ENCODE data around the gene DGAT2L6.

GRCh38 chrX:70196961-70197720 lies 19.9 kb downstream of the DGAT2L6 start:
- peak; percentile 82 for TF ChIP-seq CTCF (conservative IDR thresholded peaks at IDR 0.05)
- no peak for TF ChIP-seq ZFX (IDR thresholded peaks at IDR 0.05)

Data from C4-2B (cell line).